ENCODE results near the gene SLK.

DNA sequence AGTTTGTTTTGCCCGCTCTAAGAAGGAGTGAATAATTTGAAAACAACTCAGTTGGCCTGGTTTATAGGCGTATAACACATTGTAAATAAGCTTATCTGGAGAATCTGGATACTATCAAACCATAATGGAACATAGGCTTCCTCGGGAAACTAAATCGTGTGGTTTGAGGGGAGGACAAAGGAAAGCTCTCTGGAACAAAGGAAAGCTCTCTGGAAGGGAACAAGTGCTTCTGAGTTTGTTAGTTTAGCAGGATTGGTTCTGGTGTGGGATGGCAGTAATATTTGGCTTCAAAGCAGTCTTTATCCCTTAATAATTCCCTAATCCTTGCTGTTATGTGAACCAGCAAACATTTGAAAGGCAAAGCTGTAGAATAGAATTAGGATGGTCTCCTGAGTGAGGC lies 15.0 kb upstream of the SLK start:
- no peak for TF ChIP-seq SUZ12 (IDR thresholded peaks at IDR 0.05; ENCODE audit: extremely low read depth, insufficient read depth, insufficient read length)
- no peak for TF ChIP-seq ZNF274 (IDR thresholded peaks at IDR 0.05; ENCODE audit: low read depth, low read length)
